Colon (tissue), 2 donors: ENCODE results near the gene ZBTB32.
"Not testable (repeated sequence)": the region's sequence is repeated elsewhere in the genome, so short reads cannot be mapped to it uniquely, and the experiment has no call there.

Source experiments
- FAIRE-seq: peaks from 2 replicates; lab custom pipeline; 2012; peaks lifted over from hg19 to GRCh38; lab: Jason Lieb, UNC
- donor health status: control.
- donor health status: control.

Gene ZBTB32

GRCh38 chr19:35721374-35721773 is 17.0 kb downstream of the ZBTB32 start:
- no peak for FAIRE-seq

- no peak for FAIRE-seq
Observed at GRCh38 chr19:35722461-35722860, 18.1 kb downstream of the ZBTB32 start.

GRCh38 chr19:35722897-35723296 is 18.5 kb downstream of the ZBTB32 start:
- FAIRE-seq, result no peak

- no peak for FAIRE-seq
Observed at GRCh38 chr19:35723671-35724070, 19.3 kb downstream of the ZBTB32 start.

- not testable (repeated sequence) for FAIRE-seq
Observed at GRCh38 chr19:35724132-35724531, 19.8 kb downstream of the ZBTB32 start.

GRCh38 chr19:35724560-35724959 is 20.2 kb downstream of the ZBTB32 start:
- no peak for FAIRE-seq

- no peak for FAIRE-seq
Observed at GRCh38 chr19:35725216-35725861, 21.0 kb downstream of the ZBTB32 start.

- no peak for FAIRE-seq
Observed at GRCh38 chr19:35727053-35727955, 22.9 kb downstream of the ZBTB32 start.

GRCh38 chr19:35727956-35728706 is 23.8 kb downstream of the ZBTB32 start:
- no peak for FAIRE-seq

- no peak for FAIRE-seq
Observed at GRCh38 chr19:35729021-35729420, 24.7 kb downstream of the ZBTB32 start.

- FAIRE-seq, result no peak
Observed at GRCh38 chr19:35729763-35730162, 25.4 kb downstream of the ZBTB32 start.

GRCh38 chr19:35730326-35730725 is 26.0 kb downstream of the ZBTB32 start:
- no peak for FAIRE-seq

GRCh38 chr19:35731353-35731752 is 27.0 kb downstream of the ZBTB32 start:
- no peak for FAIRE-seq

GRCh38 chr19:35731779-35732405 is 27.5 kb downstream of the ZBTB32 start:
- FAIRE-seq, result no peak

- no peak for FAIRE-seq
Observed at GRCh38 chr19:35732540-35733179, 28.3 kb downstream of the ZBTB32 start.

- FAIRE-seq, result no peak
Observed at GRCh38 chr19:35733180-35734125, 29.1 kb downstream of the ZBTB32 start.

- FAIRE-seq, result no peak
Observed at GRCh38 chr19:35734273-35734672, 29.9 kb downstream of the ZBTB32 start.

- no peak for FAIRE-seq
Observed at GRCh38 chr19:35734889-35735288, 30.5 kb downstream of the ZBTB32 start.

- FAIRE-seq, result no peak
Observed at GRCh38 chr19:35736913-35737886, 32.8 kb downstream of the ZBTB32 start.
